NCI-H82 treated with DMSO at 0.1 percent for 48 hours (cell line): ENCODE measurements around the gene LTB4R2.
A peak's percentile ranks its signal among the peaks of the same experiment; 100 is the strongest.

Experiments used
- DNase-seq: peaks from one replicate; lab custom pipeline; 2025; ENCODE audit not compliant: unreplicated experiment; lab: John Stamatoyannopoulos, UW

Gene LTB4R2

DNA sequence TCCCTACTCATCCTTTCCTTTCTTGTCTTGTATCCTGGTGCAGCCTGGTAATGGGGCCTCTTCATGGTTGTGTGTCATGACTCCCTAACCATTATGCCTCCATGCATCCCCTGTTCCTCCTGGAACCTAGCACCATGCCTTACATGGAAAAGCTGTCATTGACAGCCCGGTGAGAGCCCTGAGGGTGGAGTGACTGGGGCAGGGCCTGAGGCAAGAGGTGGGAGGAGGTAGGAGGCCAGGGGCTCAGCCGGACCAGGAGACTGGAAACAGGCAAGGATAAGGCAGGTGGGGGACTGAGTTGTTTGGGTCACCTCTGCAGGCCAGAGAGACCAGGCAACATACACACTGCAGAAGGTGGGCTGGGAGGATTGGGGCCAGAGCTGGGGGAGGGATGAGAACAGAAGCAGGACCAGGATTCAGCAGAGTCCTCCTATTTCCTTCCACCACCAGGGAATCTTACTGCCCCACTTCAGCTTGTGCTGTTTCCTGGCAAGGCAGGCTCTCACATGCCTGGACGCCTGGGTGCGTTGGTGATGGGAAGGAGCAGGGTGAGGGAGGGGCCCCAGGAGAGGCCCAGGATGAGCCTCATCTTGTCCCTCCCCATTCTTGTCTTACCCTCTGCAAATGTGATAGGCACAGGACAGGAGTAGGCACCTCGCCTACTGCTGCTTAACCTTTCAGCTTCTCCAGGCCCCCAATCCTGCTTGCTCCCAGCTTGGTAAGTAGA, at the start of gene LTB4R2:
LTB4R2 (plus strand) TSS at position 603 of the 727 bp plus-strand sequence. CDS start 525 bp downstream, outside the sequence.
- no peak for DNase-seq

DNA sequence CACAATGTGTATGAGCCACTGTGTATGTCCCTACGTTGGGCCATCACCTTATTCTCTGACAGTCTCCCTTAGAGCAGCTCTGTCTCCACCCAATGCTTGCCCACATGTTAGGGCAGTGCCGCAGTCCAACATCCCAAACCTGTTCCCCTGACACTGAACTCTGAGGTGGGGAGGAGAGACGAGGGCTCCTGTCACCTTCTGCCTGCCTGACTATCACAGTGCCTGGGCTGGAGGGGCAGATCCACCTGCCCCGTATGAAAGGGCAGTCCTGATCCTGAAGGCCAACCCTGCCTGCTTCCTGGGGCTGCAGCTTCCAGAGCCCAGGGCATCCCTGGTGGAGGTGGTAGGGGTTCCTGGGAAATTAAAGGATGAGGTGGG, 49.2 kb upstream of the LTB4R2 start:
- DNase-seq = no peak

GRCh38 chr14:24261256-24261968, 48.5 kb upstream of the LTB4R2 start:
- DNase-seq = no peak

GRCh38 chr14:24261969-24262327, 48.0 kb upstream of the LTB4R2 start:
- no peak for DNase-seq

- DNase-seq = no peak
These were observed 46.9 kb upstream of the LTB4R2 start, which contains the start of gene TGM1 for GRCh38 chr14:24262821-24263733. TGM1 (minus strand) TSS chr14:24263177; CDS start chr14:24262352, 825 bp downstream.

DNA sequence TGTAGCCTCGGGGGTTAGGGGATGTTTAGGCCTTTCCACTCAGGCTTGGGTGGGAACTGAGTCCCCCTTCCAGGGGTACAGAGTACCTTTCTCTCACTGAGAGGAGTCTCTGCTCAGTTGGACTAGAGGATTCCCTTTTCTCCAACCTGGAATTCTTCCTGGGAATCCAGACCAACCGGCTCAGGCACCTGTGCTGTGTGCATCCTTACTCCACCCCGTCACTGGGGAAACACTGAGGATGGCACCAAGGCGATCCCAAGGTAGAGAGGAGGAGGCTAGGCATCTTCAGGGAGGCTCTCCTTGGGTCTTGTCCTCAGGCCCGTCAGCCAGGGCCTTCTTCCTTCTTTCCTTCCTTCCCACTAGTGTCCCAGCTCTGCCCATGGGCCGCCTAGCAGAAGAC, 46.1 kb upstream of the LTB4R2 start:
- DNase-seq = no peak

GRCh38 chr14:24264298-24264697, 45.6 kb upstream of the LTB4R2 start:
- DNase-seq = no peak

DNA sequence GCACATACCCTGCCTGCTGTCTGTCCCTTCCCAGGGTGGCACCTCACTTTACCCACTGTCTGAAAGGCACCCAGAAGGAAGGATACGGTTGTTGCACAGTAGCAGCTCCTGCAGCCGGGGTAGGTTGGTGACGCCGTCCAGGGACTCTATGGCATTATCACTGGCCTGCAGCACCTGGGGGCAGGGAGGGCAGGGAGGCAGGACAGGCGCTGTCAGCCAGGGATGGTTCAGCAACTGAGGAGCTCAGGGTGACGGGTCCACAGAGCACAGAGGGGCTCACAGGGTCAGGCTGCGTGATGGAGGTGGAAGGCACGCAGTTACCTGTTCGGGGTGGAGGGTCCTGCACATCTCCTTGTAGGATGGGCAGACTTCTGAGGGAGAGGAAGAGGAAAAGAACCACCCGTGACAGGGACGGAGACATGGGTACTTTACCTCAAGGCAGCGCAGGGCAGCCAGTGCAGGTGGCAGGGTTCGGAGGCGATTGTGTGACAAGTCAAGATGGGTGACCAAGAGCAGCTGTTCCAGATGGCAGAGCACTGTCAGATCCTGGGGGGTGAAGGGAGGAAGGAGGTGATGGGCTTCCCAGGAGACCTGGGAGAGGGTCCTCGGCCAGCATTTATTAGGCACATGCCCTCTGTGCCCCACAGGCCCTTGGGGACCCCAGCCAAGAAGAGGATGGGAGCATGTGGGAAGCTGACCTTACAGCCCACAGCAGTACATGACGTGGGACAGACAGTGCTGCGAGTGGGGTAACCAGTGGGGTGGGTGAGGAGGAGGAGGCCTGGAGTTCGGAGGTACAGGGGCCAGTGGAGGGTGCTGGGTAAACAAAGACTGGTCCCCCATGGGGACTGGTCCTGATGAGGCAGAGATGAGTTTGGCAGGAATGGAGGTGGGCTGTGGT, 43.3 kb upstream of the LTB4R2 start:
- DNase-seq = no peak

GRCh38 chr14:24267516-24267915, 42.4 kb upstream of the LTB4R2 start:
- no peak for DNase-seq

GRCh38 chr14:24268225-24268624, 41.7 kb upstream of the LTB4R2 start:
- DNase-seq = no peak

GRCh38 chr14:24269368-24269767, 40.6 kb upstream of the LTB4R2 start:
- no peak for DNase-seq

DNA sequence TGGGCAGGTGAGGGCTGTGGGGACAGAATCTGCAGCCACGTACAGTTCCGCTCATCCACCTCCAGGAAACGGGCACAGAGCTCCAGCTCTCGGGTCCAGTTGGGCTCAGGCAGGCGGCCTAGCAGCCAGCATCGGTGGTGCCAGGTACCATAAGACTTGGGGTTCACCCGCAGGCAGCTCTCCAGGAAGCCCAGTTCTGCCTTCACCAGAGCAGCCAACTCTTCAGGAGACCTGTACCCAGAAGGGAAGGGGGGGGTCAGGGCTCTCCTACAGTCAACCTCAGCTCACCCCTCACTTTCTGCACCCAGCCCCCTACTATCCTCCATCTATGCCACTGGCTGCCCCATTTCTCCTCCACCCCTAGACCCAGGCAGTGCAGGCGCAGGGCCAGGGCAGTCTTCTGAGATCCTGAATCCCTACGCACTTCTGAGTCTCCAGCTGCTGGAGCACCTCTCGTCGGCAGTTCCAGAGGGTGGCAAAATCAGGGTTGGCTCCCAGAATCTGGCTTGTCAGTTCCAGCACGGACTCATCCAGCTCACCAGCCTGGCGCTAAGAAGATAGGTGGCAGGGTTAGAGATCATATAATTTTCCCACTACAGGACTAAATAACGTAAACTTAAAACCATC, 39.9 kb upstream of the LTB4R2 start:
- DNase-seq = no peak

DNA sequence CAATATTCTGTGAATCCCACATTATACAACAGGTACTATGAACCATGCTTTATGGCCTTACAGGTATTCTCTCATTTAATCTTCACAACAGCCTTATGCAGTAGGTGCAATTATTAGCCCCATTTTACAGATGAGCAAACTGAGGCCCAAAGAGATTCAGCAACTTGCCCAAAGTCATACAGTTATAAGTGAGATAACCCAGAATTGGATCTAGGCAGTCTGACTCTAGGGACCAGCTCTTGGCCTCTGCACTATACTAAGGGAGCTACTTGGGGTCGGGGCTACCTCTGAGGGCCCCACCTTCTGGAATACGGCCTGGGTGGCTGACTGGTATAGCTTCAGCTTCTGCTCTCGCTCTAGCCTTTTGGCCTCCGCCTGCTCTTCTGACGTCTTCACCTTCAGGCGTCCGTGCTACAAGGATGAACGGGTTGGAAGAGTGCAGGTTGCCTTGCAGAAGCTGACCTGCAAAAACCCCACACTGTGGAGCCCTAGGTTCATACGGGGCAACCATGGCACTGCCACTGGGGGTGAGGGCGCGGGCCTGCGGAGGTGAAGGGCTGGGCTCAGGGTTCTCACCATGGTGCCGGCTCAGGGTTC, 39.3 kb upstream of the LTB4R2 start:
- no peak for DNase-seq

DNA sequence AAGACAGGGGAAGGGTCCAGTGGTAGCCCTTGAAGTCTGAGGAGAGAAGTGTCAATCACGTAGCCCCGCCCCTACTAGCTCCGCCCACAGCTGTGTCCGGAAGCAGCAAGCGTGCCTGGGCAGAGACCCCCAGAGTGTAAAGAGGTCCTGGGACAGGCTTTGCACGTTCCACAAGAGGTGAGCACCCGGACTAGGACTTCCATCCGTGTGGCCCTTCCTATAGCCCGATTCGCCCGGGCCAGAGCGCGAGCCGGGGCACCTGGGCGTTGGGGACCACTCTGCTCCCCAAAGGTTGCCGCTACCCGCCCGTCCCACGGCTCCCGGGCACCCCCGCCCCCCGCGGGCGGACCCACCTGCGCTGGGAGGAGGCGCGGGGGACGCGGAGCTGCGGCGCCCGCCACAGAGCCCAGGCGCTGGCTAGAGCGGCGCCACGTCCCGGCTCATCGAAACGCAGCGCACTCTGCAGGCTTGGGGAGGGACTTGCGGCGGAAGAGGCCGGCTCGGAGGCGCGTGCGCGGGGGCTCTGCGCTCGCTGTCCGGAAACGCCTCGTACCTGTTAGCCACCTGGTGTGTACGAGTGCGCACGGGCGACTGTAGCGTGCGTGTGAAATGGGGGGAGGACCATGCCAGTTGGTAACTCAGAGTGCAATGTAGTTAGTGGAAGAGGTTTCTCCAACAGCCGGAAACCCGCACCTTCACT, 38.7 kb upstream of the LTB4R2 start, which contains the start of gene RABGGTA:
RABGGTA (minus strand) TSS at position 464 of the 700 bp plus-strand sequence. CDS start 482 bp downstream, outside the sequence.
- peak; percentile 63 for DNase-seq

DNA sequence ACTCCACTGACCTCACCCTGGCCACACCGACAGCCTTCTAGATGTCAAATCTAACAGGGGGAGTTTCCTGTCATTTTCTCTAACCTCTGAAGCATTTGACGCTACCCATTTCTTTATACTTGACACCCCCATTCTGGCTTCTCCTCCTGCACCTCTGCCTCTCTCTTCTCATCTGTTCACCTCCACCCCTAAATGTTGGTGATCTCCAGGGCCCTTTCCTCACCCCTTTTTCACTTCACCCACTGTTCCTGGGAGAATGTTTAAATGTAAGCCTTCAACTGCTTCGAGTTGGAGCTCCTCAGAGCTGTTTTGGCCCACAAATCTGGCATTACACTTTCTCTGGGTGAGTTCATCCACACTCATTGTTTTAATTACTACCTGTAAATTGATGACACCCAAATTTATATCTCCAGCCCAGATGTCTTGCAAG, 38.1 kb upstream of the LTB4R2 start:
- no peak for DNase-seq

GRCh38 chr14:24272467-24272866, 37.5 kb upstream of the LTB4R2 start:
- no peak for DNase-seq

DNA sequence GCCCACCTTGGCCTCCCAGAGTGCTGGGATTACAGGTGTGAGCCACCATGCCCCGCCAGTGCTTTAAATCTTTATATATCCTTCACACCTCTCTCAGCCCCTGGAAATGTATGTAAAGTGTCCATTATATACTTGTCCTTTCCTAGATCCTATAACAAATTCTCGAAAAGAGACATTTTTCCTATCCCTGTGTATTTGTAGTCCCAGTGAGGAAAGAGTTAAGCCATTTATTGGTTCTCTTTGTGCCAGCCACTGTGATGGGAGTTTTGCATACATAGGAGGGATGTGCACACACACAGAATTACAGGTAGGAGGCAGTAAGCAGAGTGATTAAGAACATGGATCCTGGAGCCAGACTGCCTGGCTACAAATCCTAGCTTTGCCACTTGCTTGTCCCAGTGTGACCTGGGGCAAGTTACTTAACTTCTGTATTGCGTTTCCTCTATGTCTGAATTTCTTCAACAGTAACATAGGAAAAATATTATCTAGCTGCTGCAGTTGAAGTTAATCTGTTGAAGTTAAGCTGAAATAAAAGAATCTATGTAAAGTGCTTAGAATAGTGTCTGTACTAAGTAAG, 36.4 kb upstream of the LTB4R2 start:
- no peak for DNase-seq

DNA sequence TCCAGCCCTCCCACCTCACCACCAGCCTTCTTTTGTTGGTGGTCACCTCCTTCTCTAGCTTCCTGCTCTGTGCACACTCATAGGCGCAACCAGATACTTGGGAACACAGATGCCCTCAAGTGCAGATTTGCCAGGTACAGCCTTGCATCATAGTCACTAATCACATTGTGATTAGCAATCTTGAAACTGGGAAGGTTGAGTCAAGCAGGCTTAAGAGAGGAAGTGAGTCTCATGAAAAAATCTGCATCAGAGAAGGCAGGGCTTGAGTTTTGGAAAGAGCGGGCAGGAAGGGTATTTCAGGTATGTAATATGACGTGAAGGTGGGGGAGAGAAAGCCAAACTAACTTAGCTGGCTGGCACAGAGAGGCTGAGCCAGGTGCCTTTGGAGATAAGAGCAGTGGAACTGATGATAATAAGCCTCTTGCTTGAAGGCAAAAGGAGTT, 35.8 kb upstream of the LTB4R2 start:
- no peak for DNase-seq
